Measurements from ENCODE around the gene RAB3GAP2. TPM values are rescaled to one million over a fixed set of nuclear protein-coding genes. Genes with fewer than 3 reads are reported as not detected.
A peak's percentile ranks its signal among the peaks of the same experiment; 100 is the strongest.
"Not testable (repeated sequence)": the region's sequence is repeated elsewhere in the genome, so short reads cannot be mapped to it uniquely, and the experiment has no call there.

Gene RAB3GAP2
- total RNA-seq, 1 experiment from 2014 or later: 27.8 TPM

GRCh38 chr1:220219865-220220698 lies 52.2 kb downstream of the RAB3GAP2 start:
- Histone ChIP-seq H3K27me3 (no peaks in the 10 kb centered on the region), H3K36me3 (peaks cover 8% of the 10 kb centered on the region), H3K4me1 (no peaks in the 10 kb centered on the region), H3K9me3 (replicated peaks) (no peaks in the 10 kb centered on the region), H3K27ac (no peak overlapping the region), H3K4me3 (no peak overlapping the region)
- no peak for DNase-seq

GRCh38 chr1:220219136-220219442 lies 53.2 kb downstream of the RAB3GAP2 start:
- H3K4me3 ChIP-seq: no peak overlapping the region
- H3K9me3 ChIP-seq (replicated peaks): no peaks in the 10 kb centered on the region
- DNase-seq: no peak
- H3K27me3 ChIP-seq: no peaks in the 10 kb centered on the region
- peaks cover 8% of the 10 kb centered on the region for H3K36me3 ChIP-seq
- H3K27ac ChIP-seq: no peak overlapping the region
- no peaks in the 10 kb centered on the region for H3K4me1 ChIP-seq

- not testable (repeated sequence) for H3K36me3 ChIP-seq; H3K27ac ChIP-seq; H3K27me3 ChIP-seq; H3K9me3 ChIP-seq (replicated peaks); H3K4me1 ChIP-seq; H3K4me3 ChIP-seq
- DNase-seq: peak; percentile 34 to 47
Measured at GRCh38 chr1:220218397-220219135, 53.7 kb downstream of the RAB3GAP2 start.

- H3K4me1 ChIP-seq: no peaks in the 10 kb centered on the region
- peaks cover 6% of the 10 kb centered on the region for H3K36me3 ChIP-seq
- no peak overlapping the region for H3K27ac ChIP-seq
- H3K9me3 ChIP-seq (replicated peaks): no peaks in the 10 kb centered on the region
- DNase-seq: no peak
- no peak overlapping the region for H3K4me3 ChIP-seq
- H3K27me3 ChIP-seq: no peaks in the 10 kb centered on the region
Measured at GRCh38 chr1:220217383-220217988, 54.8 kb downstream of the RAB3GAP2 start.

- Histone ChIP-seq H3K27me3 (no peaks in the 10 kb centered on the region), H3K4me1 (no peaks in the 10 kb centered on the region), H3K36me3 (peaks cover 6% of the 10 kb centered on the region; the same call in 1 of the 2 replicates), H3K9me3 (replicated peaks) (no peaks in the 10 kb centered on the region), H3K27ac (no peak overlapping the region), H3K4me3 (no peak overlapping the region)
- DNase-seq: no peak
Measured at GRCh38 chr1:220213382-220213983, 58.8 kb downstream of the RAB3GAP2 start.

- no peaks in the 10 kb centered on the region for H3K9me3 ChIP-seq (replicated peaks)
- H3K27me3 ChIP-seq: no peaks in the 10 kb centered on the region
- no peak overlapping the region for H3K4me3 ChIP-seq
- H3K4me1 ChIP-seq: no peaks in the 10 kb centered on the region
- no peak overlapping the region for H3K27ac ChIP-seq
- DNase-seq: no peak
- H3K36me3 ChIP-seq: peaks cover 23% of the 10 kb centered on the region
Measured at GRCh38 chr1:220207411-220207810, 64.8 kb downstream of the RAB3GAP2 start.

GRCh38 chr1:220204758-220205157 lies 67.5 kb downstream of the RAB3GAP2 start:
- H3K27me3 ChIP-seq; DNase-seq; H3K27ac ChIP-seq; H3K4me1 ChIP-seq; H3K9me3 ChIP-seq (replicated peaks); H3K4me3 ChIP-seq: not testable (repeated sequence)
- peaks cover 26% of the 10 kb centered on the region for H3K36me3 ChIP-seq

DNA sequence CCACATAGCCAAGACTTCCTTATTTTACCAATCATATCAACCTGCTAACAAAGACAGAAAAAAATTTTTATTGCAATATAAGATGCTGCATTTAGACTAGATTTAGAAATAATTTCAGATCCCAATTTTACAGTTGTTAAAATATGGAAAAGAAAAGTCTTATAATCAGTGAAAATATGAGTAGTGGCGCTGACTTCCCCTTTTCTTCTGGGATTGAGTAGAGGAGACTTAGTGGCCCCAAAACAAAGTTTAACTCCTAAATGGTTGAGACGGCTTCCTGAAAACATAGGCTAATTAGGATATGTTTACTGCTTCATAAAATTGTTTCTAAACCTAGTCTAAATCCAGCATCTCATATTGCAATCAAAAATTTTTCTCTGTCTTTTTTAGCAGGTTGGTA lies 68.4 kb downstream of the RAB3GAP2 start:
- Histone ChIP-seq H3K4me1 (no peaks in the 10 kb centered on the region), H3K36me3 (peaks cover 28% of the 10 kb centered on the region), H3K4me3 (no peak overlapping the region), H3K27ac (no peak overlapping the region), H3K27me3 (no peaks in the 10 kb centered on the region), H3K9me3 (replicated peaks) (no peaks in the 10 kb centered on the region)
- DNase-seq: no peak

- no peaks in the 10 kb centered on the region for H3K4me1 ChIP-seq
- peaks cover 22% of the 10 kb centered on the region for H3K36me3 ChIP-seq
- no peak overlapping the region for H3K4me3 ChIP-seq
- H3K9me3 ChIP-seq (replicated peaks): no peaks in the 10 kb centered on the region
- H3K27me3 ChIP-seq: no peaks in the 10 kb centered on the region
- DNase-seq: no peak
- H3K27ac ChIP-seq: no peak overlapping the region
Measured at GRCh38 chr1:220198186-220199005, 73.9 kb downstream of the RAB3GAP2 start.

GRCh38 chr1:220195701-220196100 lies 76.6 kb downstream of the RAB3GAP2 start:
- no peak for DNase-seq

GRCh38 chr1:220189750-220190347 lies 82.4 kb downstream of the RAB3GAP2 start:
- Histone ChIP-seq H3K36me3 (peaks cover 29% of the 10 kb centered on the region), H3K27ac (no peak overlapping the region), H3K9me3 (replicated peaks) (no peaks in the 10 kb centered on the region), H3K27me3 (no peaks in the 10 kb centered on the region), H3K4me3 (no peak overlapping the region), H3K4me1 (peaks cover 4% of the 10 kb centered on the region)
- DNase-seq: peak in 1 of 2 experiments; percentile 59

More at GRCh38 chr1:220195701-220196100, 76.6 kb downstream of the RAB3GAP2 start:
- Histone ChIP-seq H3K9me3 (replicated peaks) (no peaks in the 10 kb centered on the region), H3K4me1 (no peaks in the 10 kb centered on the region), H3K27me3 (no peaks in the 10 kb centered on the region), H3K36me3 (peaks cover 21% of the 10 kb centered on the region), H3K4me3 (no peak overlapping the region), H3K27ac (no peak overlapping the region)

- Histone ChIP-seq H3K27me3 (no peaks in the 10 kb centered on the region), H3K9me3 (replicated peaks) (no peaks in the 10 kb centered on the region), H3K4me1 (peaks cover 16% of the 10 kb centered on the region), H3K27ac (no peak overlapping the region), H3K4me3 (no peak overlapping the region), H3K36me3 (peaks cover 28% of the 10 kb centered on the region)
- DNase-seq: no peak
Measured at GRCh38 chr1:220188538-220188937, 83.7 kb downstream of the RAB3GAP2 start.

GRCh38 chr1:220186752-220187151 lies 85.5 kb downstream of the RAB3GAP2 start:
- peaks cover 21% of the 10 kb centered on the region for H3K36me3 ChIP-seq
- H3K9me3 ChIP-seq (replicated peaks): no peaks in the 10 kb centered on the region

GRCh38 chr1:220184506-220184905 lies 87.7 kb downstream of the RAB3GAP2 start:
- Histone ChIP-seq H3K9me3 (replicated peaks) (no peaks in the 10 kb centered on the region), H3K4me1 (peaks cover 26% of the 10 kb centered on the region), H3K36me3 (peaks cover 27% of the 10 kb centered on the region), H3K27ac (no peak overlapping the region), H3K4me3 (no peak overlapping the region), H3K27me3 (no peaks in the 10 kb centered on the region)
- no peak for DNase-seq

More at GRCh38 chr1:220186752-220187151, 85.5 kb downstream of the RAB3GAP2 start:
- Histone ChIP-seq H3K4me3 (no peak overlapping the region), H3K27me3 (no peaks in the 10 kb centered on the region), H3K4me1 (peaks cover 26% of the 10 kb centered on the region), H3K27ac (no peak overlapping the region)
- DNase-seq: no peak

Data from SJCRH30 (cell line).